Measurements from ENCODE around the gene IFITM1.

IFITM1 gene

DNA sequence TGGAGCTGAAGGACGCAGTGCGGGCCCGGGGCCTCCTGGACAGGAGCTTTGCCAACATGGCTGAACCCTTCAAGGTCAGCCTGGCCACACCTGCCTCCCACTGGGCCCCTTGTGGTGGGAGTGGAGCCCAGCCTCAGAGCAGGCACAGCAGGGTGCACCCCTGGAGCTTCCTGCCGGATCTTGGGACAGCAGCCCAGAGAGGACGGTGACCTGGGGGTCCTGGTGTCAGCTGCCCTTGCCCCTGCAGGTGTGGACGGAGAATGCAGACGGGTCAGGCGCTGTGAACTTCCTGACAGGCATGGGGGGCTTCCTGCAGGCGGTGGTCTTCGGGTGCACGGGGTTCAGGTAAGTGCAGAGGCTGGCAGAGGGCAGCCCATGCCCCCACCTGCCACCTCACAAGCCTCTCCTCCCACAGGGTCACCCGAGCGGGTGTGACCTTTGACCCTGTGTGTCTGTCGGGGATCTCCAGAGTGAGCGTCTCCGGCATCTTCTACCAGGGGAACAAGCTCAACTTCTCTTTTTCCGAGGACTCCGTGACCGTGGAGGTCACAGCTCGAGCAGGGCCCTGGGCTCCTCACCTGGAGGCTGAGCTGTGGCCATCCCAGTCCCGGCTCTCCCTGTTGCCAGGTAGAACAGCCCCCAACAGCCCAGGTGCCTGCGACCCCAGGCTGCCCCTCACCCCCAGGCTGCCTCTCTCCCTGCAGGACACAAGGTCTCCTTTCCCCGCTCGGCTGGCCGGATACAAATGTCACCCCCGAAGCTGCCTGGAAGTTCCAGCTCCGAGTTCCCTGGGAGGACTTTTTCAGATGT, 19.8 kb upstream of the IFITM1 start:
- no peak for DNase-seq (ENCODE audit: low spot score)

DNA sequence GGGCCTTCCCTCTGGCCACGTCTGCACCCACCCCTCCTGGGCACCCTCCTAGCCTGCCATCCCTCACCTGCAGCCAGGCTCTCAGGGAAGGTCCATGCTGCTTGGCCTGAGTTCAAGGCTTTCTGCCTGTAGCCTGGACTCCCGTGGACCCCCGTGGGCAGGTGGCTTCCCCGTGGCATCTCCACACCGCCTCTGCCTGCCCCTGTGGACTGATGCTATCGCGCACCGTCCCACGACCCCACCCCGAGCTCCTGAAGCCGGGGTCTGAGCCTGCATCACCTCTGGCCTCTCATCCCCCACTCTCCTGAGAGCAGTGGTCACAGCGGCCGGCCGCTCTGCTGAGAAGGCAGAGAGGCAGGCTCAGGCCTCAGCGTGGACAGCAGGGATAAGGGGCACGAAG, 19.1 kb upstream of the IFITM1 start:
- DNase-seq (ENCODE audit: low spot score), result no peak

DNA sequence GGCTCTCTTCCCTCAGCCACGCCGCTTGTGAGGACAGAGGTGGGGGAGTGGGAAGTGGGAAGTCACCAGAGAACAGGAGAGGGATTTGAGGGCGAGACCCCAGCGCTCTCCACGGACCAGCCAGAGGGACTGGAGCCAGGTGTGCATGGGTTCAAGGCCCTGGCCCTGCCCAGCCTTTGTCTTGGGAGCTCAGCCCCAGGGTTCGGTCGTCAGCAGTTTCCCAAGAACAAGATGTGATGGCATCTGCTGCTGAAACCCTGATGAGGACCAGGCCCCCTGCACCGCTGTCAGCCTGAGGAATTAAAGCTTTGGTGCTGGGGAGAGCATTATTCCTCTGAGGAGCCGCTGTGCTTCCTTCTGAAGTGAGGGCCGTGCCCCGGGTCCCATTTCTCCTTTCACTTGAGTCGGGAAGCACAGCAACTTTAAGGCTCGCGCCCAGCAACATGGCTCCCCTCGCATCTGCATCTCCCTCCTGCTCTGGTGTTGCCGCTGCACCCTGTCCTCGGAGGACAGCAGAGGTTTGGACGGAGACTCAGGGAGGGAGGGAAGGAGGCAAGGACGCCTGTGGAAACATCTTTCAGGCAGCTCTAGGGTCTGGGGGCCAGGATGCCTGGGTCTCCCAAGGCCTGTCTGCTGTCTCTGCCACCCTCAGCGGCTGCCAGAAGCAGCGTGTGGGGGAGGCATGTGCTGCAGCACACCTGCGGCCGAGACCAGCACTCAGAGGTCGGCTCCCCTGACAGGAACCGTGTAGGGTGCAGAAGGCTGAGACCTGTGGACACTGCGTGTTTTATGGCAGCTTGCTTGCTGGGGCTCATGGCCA, 18.3 kb upstream of the IFITM1 start:
- no peak for DNase-seq (ENCODE audit: low spot score)

DNA sequence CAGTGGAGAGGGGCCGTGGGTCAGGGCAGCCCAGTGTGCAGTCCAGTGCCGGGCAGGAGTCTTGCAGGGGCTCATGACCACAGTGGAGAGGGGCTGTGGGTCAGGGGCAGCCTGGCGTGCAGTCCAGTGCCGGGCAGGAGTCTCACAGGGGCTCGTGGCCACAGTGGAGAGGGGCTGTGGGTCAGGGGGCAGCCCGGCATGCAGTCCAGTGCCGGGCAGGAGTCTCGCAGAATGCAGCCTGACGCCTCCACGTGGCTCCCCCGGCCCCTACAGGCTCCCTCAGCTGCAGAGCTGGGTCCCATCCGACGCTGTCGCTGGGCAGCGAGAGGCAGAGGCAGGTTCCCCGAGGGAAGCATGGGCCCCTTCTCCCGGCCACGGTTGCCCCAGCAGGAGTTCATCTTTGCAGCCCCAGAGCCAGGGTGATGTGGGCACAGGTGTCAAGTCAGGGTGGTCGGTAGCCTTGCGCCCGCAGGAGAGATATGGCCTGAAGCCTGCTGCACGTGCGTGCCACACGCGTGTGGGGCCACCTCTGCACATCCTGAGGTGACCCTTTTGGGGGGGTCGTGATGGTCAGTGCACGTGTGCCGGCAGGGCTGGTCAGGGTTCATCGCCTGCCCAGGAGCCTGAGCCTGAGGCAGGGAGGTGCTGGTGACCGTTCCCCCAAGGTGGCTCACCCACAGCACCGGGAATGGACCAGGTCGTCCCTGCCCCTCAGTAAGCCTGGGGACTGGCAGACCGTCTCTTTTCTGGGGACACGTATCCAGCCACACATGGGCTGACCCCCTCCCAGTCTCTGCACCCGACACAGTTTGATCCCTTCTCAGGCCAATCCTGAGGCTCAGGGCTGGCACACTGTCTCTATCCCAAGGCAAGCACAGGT, 17.4 kb upstream of the IFITM1 start:
- no peak for DNase-seq (ENCODE audit: low spot score)

DNA sequence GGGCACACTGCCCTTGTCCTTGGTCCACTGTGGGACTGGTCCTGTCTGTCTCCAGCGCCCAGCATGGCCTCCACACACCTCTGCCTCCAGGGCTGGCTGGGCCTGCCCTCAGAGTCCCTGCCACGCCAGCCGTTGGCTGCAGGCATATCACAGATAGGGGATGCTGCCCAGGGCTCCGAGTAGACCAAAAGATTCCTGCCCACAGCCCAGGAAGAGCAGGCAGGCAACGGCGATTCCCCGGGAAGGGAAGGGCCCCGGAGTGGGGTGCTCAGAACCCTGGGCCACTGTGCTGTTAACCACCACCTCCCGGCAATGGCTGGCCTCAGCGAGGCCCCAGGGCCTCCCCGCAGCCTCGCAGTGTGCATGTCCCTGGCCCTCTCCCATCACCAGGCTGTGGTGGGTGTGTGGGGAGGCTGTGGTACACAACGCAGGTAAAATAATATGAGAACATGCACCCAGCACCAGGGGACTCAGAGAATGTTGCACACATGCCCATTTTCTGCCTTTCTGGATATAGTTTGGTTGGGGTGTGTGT, 16.7 kb upstream of the IFITM1 start:
- no peak for DNase-seq (ENCODE audit: low spot score)

DNA sequence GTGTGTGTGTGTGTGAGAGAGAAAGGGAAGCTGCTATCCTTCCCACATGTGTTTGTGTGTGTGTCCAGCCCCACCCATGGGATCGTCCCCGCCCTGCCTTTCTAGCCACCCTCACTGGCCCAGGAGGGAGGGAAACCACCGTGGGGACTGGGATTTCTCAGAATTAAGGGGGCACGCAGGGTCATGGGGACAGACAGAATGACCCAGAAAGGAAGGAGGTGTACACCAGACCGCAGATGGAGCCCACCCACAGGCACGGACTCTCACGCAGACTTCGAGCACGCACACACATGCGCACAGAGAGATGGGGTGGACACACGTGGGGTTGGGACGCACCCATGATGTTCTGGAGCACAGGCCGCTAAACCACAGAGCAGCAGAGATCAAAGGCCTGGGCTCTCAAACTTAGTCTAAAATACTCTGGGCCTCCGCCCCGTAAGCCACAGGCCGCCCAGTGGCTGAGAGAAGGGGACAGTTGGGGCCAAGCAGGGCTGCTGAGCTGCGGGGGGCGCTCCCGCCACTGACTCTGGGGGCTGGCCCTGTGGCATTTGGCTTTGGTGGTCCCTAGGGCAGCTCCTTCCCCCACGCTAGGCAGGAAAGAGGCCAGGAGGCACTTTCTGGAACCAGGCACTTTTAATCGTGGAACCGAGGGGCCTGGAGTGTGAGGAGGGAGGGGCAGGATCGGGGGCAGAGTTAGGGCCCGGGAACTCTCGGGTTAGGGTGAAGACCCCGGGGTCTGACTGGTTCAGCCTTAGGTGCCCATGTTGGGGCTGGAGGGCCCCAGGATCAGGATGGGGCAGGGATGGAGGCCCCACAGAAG, 16.0 kb upstream of the IFITM1 start:
- peak; percentile 70 for DNase-seq (ENCODE audit: low spot score)

DNA sequence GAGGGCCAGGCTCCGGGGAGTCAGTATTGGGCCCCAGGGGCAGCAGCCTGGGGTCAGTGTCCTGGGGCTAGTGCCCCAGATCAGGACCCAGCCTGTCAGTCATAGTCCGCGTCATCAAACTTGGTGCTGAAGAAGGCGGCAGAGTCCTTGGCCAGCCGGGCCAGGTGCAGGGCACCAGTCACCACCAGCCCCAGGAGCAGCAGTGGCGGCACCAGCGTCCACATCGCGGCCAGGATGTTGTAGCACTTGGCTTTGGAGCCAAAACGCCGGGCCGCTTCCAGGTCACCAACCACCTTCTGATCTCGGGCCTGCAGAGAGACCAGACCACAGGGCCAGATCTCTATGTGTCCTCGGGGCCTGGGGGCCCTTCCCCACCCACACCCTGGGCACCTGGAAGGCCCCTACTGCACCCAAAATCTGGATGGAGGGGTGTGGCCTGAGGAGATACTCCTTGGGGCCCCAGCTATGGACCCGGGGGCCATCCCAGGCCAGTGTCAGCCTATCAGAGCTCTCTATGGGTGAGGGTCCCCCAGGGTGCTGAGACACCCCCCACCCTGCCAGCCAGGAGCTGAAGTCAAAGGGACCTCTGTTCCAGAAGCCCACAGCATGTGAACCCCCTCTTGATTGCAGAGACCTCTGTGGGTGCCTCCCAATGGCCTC, 15.3 kb upstream of the IFITM1 start:
- DNase-seq (ENCODE audit: low spot score), result no peak

DNA sequence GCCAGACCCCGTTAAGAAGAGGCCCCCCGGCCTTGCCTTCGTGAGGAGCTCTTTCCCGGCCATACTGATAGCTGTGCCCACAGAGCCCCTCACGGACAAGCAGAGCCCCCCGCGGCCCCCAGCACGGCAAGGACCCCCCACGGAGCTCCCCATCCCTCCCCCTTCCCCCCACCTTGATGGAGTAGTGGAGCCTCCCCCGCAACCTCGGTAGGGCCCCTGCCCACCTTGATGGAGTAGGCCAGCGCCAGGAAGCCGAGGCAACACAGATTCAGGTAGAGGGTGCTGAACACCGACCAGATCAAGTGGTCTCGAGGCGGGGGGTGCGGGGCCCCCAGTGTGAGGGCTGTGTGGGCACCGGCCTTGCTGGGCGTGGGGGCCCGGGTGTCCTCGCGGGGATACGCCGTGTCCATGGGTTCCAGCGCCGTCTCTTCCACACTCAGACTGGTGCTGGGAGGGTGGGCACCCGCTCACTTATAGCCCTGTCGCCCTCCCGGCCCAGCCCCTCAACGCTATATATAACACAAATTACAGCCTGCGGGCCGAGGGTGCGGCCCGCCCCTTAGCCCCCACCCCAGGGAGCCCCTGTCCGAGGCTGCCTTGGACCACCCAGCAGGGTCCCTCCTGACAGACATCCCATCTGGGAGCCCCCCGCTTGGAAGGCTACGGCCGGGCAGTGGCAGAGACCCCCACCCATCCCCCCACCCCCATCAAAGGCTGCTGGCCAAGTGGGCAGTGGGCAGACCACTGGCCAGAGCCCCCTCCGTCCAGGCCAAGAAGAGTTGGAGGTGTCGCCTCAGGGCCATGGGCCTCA, 14.6 kb upstream of the IFITM1 start, which contains the start of gene IFITM5:
IFITM5 (minus strand) TSS at position 446 of the 811 bp plus-strand sequence; CDS start at position 410, 36 bp downstream.
- DNase-seq (ENCODE audit: low spot score), result no peak

DNA sequence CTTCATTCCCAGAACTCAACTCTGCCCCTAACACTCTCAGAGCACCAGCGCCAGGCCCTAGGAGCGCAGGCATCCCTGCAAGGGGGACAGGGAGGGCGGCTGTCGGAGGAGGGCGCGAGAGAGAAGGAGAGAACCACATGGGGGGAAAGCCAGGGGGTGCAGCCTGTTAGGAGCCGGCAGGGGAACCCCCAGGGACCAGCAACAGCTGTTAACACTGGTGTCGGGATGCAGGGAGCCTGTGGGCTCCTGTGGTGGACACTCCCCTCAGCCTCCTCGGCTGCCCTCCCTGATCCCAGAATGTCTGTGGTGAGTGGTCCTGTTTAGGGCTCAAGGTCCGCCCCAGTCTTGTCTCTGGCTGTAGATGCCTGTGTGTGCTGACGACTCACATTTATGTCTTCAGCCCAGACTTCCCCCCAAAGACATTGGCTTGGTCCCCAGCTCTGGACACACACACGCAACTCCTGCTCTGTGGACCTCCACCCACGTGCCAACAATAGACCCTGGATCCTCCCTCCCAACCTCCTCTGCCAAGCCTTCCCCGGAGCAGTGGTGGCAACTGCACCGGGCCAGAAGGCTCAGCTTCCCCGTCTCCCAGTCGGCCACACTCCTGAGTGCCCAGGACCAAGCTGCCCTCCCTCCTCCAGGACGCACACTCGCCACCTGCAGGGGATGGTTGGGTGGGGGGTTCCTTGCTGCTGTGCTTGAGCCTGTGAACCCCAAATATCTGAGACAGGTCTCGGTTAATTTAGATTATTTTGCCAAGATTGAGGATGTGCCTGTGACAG, 13.7 kb upstream of the IFITM1 start:
- DNase-seq (ENCODE audit: low spot score), result no peak

DNA sequence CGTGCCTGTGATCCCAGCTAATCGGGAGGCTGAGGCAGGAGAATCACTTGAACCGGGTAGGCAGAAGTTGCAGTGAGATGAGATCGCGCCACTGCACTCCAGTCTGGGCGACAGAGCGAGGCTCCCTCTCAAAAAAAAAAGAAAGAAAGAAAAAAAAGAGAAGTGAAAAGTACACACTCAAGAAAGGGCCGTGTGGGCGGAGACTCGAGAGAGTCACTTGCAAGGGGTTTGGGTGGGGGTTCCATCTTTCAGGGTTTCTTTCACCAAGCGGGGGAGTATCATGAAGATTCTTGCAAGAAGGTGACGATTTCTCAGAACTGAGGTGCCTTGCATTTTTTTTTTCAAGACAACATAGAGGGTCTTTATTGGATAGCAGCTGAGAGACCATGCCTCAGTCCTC, 10.5 kb upstream of the IFITM1 start:
- DNase-seq (ENCODE audit: low spot score), result no peak

DNA sequence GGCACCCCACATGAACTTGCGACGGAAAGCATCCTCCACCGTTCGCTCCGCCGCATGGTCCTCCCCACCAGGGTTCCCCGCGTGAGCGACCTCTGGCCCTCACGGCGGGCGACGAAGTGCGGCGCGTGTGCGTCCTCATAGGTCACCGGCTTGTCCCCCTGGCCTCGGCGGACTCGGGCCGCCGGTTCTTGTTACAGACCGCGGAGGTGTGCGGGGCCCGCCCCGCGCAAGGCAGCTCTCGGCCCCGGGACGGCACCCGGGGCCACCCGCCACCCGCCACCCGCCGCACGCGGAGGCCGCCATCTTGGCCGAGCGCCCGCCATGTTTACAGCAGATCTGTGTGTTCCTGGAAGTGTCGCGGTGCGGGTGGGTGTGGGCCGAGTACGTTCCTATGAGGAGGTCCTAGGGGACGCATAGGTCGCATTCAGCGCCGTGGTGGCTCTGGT, 9.8 kb upstream of the IFITM1 start:
- no peak for DNase-seq (ENCODE audit: low spot score)

DNA sequence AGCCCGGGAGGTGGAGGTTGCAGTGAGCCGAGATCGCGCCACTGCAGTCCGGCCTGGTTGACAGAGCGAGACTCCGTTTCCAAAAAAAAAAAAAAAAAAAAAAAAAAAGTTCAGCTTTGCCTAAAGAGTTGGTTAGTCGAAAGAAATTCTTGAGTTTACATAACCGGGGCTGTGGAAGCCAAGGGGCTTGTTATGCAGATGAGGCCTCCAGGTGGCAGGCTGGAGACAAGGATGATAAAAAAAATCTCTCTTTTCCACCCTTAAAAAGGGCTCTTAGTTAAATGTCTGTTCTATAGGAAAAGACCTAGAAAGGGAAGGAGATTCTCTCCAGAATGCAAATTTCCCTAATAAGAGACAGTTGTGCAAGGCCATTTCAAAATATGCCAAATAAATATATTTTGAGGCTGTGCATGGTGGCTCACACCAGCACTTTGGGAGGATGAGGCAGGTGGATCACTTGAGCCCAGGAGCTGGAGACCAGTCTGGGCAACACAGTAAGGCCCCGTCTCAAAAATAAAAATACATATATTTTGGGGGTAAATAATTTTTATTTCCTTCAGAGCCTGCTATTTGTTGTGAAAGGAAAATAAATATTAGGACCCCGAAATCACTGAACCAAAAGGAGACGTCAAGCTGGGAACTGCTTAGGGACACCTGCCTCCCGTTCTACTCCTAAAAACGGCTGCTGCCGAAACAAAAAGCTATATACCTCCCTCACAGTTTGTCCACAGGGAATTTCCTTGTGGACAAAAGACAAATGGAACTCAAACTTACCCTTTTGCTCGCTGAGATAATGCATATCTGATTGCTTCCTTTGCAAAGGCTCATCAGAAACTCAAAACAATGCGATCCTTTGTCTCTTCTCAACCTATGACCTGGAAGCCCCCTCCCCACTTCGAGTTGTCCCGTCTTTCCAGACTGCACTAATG, 8.7 kb upstream of the IFITM1 start:
- peak; percentile 86 for DNase-seq (ENCODE audit: low spot score)

DNA sequence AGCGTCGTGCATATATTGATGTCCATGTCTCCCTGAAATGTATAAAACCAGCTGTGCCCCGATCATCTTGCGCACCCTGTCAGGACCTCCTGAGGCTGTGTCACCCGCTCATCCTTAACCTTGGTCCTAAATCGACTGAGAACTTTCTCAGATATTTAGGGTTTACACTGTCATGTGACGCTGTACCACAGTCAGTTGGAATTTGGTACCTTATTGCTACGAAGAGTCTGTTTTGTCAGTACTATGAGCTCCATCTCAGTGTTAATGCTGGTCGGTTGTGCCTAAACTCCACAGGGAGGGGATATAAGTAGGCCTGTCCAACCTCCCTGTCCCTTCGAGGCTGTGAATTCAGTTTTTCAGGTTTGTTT, 8.0 kb upstream of the IFITM1 start:
- DNase-seq (ENCODE audit: low spot score), result no peak

DNA sequence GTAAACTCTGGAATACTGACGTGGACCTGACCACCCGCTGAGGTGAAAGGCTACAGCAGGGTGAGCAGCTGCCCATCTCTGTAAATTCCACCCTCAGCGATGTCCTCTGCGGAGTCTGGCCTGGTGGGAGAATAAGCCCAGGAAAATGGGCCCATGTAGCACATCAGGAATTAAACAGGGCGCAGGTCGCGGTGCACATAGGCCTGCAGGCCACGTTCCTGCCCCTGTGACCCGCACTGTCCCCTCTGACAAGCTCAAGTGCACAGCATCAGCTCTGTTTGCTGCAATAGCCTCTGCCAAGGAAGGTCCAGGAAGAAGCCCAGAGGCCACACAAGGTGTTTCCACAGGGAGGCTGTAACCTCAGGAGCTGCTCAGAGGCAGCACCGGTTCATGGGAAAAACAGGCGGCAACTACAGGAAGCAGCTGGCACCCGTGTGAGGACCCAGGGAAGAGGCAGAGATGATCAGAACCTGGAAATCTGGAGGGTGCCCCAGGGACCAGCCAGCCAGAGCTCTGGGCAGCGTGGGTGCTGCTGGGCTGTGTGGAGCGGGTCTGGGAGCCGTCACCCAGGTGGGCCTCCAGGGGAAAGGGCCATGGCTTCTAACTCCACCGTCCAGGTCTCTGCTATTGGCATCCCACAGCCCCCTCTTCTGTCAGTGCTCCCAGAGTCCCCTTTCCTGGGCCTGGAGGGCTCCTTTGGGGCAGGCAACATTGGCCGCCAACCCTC, 7.0 kb upstream of the IFITM1 start:
- no peak for DNase-seq (ENCODE audit: low spot score)

DNA sequence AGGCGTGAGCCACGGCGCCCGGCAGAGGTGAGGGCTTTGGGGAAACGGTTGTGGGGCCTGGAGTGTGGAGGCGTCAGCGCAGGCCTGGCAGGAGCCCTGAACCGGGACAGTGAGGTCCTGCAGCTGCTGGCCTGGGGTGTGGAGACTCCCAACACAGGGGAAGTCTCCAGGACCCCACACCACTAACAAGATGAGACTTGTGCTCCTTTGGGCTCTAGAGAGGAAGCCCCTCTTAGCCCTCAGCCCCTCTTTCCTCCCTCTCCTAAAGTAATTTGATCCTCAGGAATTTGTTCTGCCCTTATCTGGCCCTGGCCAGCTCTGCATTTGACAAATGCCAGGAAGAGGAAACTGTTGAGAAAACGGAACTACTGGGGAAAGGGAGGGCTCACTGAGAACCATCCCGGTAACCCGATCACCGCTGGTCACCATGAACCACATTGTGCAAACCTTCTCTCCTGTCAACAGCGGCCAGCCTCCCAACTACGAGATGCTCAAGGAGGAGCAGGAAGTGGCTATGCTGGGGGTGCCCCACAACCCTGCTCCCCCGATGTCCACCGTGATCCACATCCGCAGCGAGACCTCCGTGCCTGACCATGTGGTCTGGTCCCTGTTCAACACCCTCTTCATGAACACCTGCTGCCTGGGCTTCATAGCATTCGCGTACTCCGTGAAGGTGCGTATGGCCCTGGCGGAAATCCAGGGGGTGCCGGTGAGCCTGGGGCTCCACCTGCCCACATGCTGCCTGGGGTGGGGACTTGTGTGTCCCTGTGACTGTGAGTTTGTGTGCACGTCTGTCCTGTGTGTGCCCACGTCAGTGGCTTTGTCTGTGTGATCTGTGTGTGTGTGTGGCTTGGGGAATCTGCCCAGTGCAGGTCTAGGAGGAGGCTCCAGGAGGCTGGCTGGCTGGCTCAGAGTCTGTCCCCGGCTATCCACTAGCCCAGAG, 5.8 kb upstream of the IFITM1 start, which contains the start of gene IFITM2:
IFITM2 (plus strand) TSS at position 51 of the 943 bp plus-strand sequence; CDS start at position 428, 377 bp downstream.
- DNase-seq (ENCODE audit: low spot score), result peak; percentile 70

All from GM03348 (cell line).